IMR-90 (cell line): ENCODE results near the gene GPD1. TPM values are rescaled to one million over a fixed set of nuclear protein-coding genes. Genes with fewer than 3 reads are reported as not detected.

Experiments used
- ATAC-seq: fragments of 200-7000 bp; cut with Tn5 transposase; 2 replicates; pipeline ENCODE4 v1.9.1; 2020; ENCODE audit warnings: low read depth, mild to moderate bottlenecking, moderate library complexity
- BruUV-seq: library from RNA; stranded (reverse); fragments of 400-500 nt; replicated peaks from 2 replicates; lab custom pipeline; 2021; lab: Mats Ljungman, UMichigan
- CTCF ChIA-PET: fragments of 300-600 bp; formaldehyde crosslinking; extraction: SDS; loops from one replicate; lab custom pipeline; 2021; ENCODE audit warnings: antibody characterized with exemption; lab: Yijun Ruan, JAX
- POLR2A ChIA-PET: fragments of 300-600 bp; sonication (Branson Sonifier 250); formaldehyde crosslinking; loops from one replicate; lab custom pipeline; 2022; ENCODE audit warnings: antibody characterized with exemption; ENCODE audit not compliant: unreplicated experiment; lab: Charles Lee
- DNase-seq: peaks from one replicate; pipeline ENCODE4 v3.0.0; 2013
- H2AFZ ChIP-seq: replicated peaks from 2 replicates; pipeline ENCODE3; 2013; ENCODE audit warnings: low read length, mild to moderate bottlenecking; ENCODE audit not compliant: poor library complexity
- H2AK5ac ChIP-seq: 2 replicates; pipeline ENCODE4 v1.6.1; 2013; ENCODE audit warnings: low read depth, low read length, inconsistent platforms
- H2AK9ac ChIP-seq: replicated peaks from 2 replicates; pipeline ENCODE3; 2013; ENCODE audit warnings: mild to moderate bottlenecking, low read depth, low read length, moderate library complexity; ENCODE audit not compliant: poor library complexity
- H2BK120ac ChIP-seq: 2 replicates; pipeline ENCODE4 v1.6.1; 2013; ENCODE audit warnings: low read depth, low read length, inconsistent platforms
- H2BK15ac ChIP-seq: 3 replicates; pipeline ENCODE4 v1.6.1; 2013; ENCODE audit warnings: low read depth, low read length, inconsistent platforms
- H2BK20ac ChIP-seq: 2 replicates; pipeline ENCODE4 v1.6.1; 2013; ENCODE audit warnings: low read depth, mild to moderate bottlenecking, inconsistent platforms, low read length, moderate library complexity
- H2BK5ac ChIP-seq: 2 replicates; pipeline ENCODE4 v1.6.1; 2013; ENCODE audit warnings: mild to moderate bottlenecking, low read depth, low read length, inconsistent platforms; ENCODE audit not compliant: poor library complexity, severe bottlenecking
- H3K14ac ChIP-seq: replicated peaks from 2 replicates; pipeline ENCODE4 v1.6.1; 2013; ENCODE audit warnings: low read depth, low read length, inconsistent platforms
- H3K18ac ChIP-seq: 2 replicates; pipeline ENCODE4 v1.6.1; 2013; ENCODE audit warnings: low read depth, low read length, control low read depth
- H3K23ac ChIP-seq: 2 replicates; pipeline ENCODE4 v1.6.1; 2013; ENCODE audit warnings: low read depth, low read length, inconsistent platforms
- H3K27ac ChIP-seq: 2 replicates; pipeline ENCODE4 v1.5.1; 2013; ENCODE audit warnings: mild to moderate bottlenecking, control low read depth, low read length; ENCODE audit not compliant: insufficient read depth
- H3K27me3 ChIP-seq: 2 replicates; pipeline ENCODE4 v1.6.1; 2013; ENCODE audit warnings: low read length; ENCODE audit not compliant: control insufficient read depth, insufficient read depth
- H3K36me3 ChIP-seq: 2 replicates; pipeline ENCODE4 v1.6.1; 2013; ENCODE audit warnings: low read length, mixed read lengths; ENCODE audit not compliant: control insufficient read depth, insufficient read depth
- H3K4ac ChIP-seq: 2 replicates; pipeline ENCODE4 v1.6.1; 2013; ENCODE audit warnings: low read depth, low read length, inconsistent platforms
- H3K4me1 ChIP-seq: 2 replicates; pipeline ENCODE4 v1.6.1; 2013; ENCODE audit warnings: low read length, mixed read lengths; ENCODE audit not compliant: control insufficient read depth, insufficient read depth
- H3K4me2 ChIP-seq: 2 replicates; pipeline ENCODE4 v1.6.1; 2013; ENCODE audit warnings: low read depth, mild to moderate bottlenecking, control low read depth, low read length, moderate library complexity
- H3K4me3 ChIP-seq: 2 replicates; pipeline ENCODE4 v1.5.1; 2013; ENCODE audit warnings: low read depth, mild to moderate bottlenecking, control low read depth, low read length, moderate library complexity; ENCODE audit not compliant: insufficient read depth
- H3K56ac ChIP-seq: 2 replicates; pipeline ENCODE4 v1.6.1; 2013; ENCODE audit warnings: low read length, inconsistent platforms; ENCODE audit not compliant: insufficient read depth; ENCODE audit errors: extremely low read depth
- H3K79me1 ChIP-seq, 2 experiments: 2 replicates each; pipeline ENCODE4 v1.6.1; 2013; ENCODE audit warnings: low read length in 2 of 2, inconsistent platforms in 1 of 2, low read depth in 1 of 2
- H3K9ac ChIP-seq: 2 replicates; pipeline ENCODE4 v1.6.1; 2013; ENCODE audit warnings: low read depth, low read length, control low read depth
- H3K9me1 ChIP-seq: 2 replicates; pipeline ENCODE4 v1.6.1; 2013; ENCODE audit warnings: low read length, inconsistent platforms; ENCODE audit not compliant: insufficient read depth
- H3K9me3 ChIP-seq: 2 replicates; pipeline ENCODE4 v1.6.1; 2013; ENCODE audit warnings: low read length; ENCODE audit not compliant: control insufficient read depth, insufficient read depth
- H4K20me1 ChIP-seq: 2 replicates; pipeline ENCODE4 v1.6.1; 2013; ENCODE audit warnings: low read length, inconsistent platforms; ENCODE audit not compliant: insufficient read depth
- H4K5ac ChIP-seq: 2 replicates; pipeline ENCODE4 v1.6.1; 2013; ENCODE audit warnings: mild to moderate bottlenecking, low read depth, low read length, control low read depth
- H4K8ac ChIP-seq, 2 experiments: 2 replicates each; pipeline ENCODE4 v1.6.1; 2013; ENCODE audit warnings: low read depth in 2 of 2, low read length in 2 of 2, control low read depth in 1 of 2, inconsistent platforms in 1 of 2
- H4K91ac ChIP-seq: 2 replicates; pipeline ENCODE4 v1.6.1; 2013; ENCODE audit warnings: low read depth, low read length, inconsistent platforms; ENCODE audit not compliant: insufficient read depth
- BHLHE40 ChIP-seq: fragments of 150-350 bp; IDR thresholded peaks from 2 replicates; pipeline ENCODE4 v1.6.1; 2016; ENCODE audit warnings: mild to moderate bottlenecking, low read depth, low read length
- CEBPB ChIP-seq: IDR thresholded peaks from 2 replicates; pipeline ENCODE4 v1.6.1; 2012; ENCODE audit warnings: low read depth, low read length, improper control_type of control experiment
- CTCF ChIP-seq: conservative IDR thresholded peaks from 2 replicates; pipeline ENCODE4 v1.5.1; 2012; ENCODE audit warnings: mild to moderate bottlenecking, low read depth, low read length, improper control_type of control experiment
- NFE2L2 ChIP-seq: fragments of 150-350 bp; IDR thresholded peaks from 2 replicates; pipeline ENCODE4 v1.6.1; 2016; ENCODE audit warnings: low read depth, mild to moderate bottlenecking, low read length
- POLR2A ChIP-seq: IDR thresholded peaks from 2 replicates; pipeline ENCODE4 v1.6.1; 2012; ENCODE audit warnings: mild to moderate bottlenecking, low read depth, low read length
- RAD21 ChIP-seq: IDR thresholded peaks from 2 replicates; pipeline ENCODE4 v1.6.1; 2012; ENCODE audit warnings: low read length, improper control_type of control experiment
- RCOR1 ChIP-seq: IDR thresholded peaks from 2 replicates; pipeline ENCODE4 v1.6.1; 2012; ENCODE audit warnings: mild to moderate bottlenecking, low read length, improper control_type of control experiment; ENCODE audit not compliant: insufficient replicate concordance
- RFX5 ChIP-seq: IDR thresholded peaks from 2 replicates; pipeline ENCODE4 v1.8.0; 2012; ENCODE audit warnings: low read depth, mild to moderate bottlenecking, low read length, moderate library complexity
- WGBS, 2 experiments: methylation state at CpG; one replicate each; pipeline versions ENCODE4 v1.1.5 to v1.1.7; 2013; ENCODE audit warnings: missing lambda C conversion rate in 2 of 2; ENCODE audit not compliant: insufficient read length in 1 of 2; ENCODE audit errors: extremely low coverage in 2 of 2; 5-methylcytosine and 5-hydroxymethylcytosine counted together
- dilution Hi-C: fragments of 300-500 bp; cut with HindIII; formaldehyde crosslinking; loops from one replicate; pipeline ENCODE4 v1.14.3; 2018; ENCODE audit warnings: low sequenced_read_pairs; ENCODE audit not compliant: unreplicated experiment
- in situ Hi-C: fragments of 300-500 bp; cut with MboI; formaldehyde crosslinking; loops from 3 replicates; pipeline ENCODE4 v1.14.3; 2019; ENCODE audit warnings: low sequenced_read_pairs, inconsistent platforms, mixed read lengths
- intact Hi-C: fragments of 100-400 bp; cut with micrococcal nuclease; formaldehyde crosslinking; loops from 2 replicates; pipeline ENCODE4 v1.10.0; 2022
- polyA plus RNA-seq, 3 experiments: library from polyadenylated mRNA; depleted of rRNA; stranded (reverse); fragments of >200 nt; gene quantifications; 2 replicates each; pipeline ENCODE4 v1.2.3, GENCODE V29; 2012; ENCODE audit warnings: low replicate concordance in 1 of 3
- total RNA-seq: library from RNA; depleted of rRNA; stranded (reverse); fragments of >200 nt; gene quantifications from 2 replicates; pipeline ENCODE4 v1.2.3, GENCODE V29; 2012

The GPD1 gene
- total and polyA plus RNA-seq, 2 of the 4 experiments (the other 2 are of a cell fraction), result 0.05 to 0.18 TPM

- H4K5ac ChIP-seq, result no peak overlapping the region
- in situ Hi-C loops, result no loop called here
- H3K9me1 ChIP-seq, result peaks cover 5% of the 10 kb centered on the region; the same call in 1 of the 2 replicates
- no peak overlapping the region for H3K4me2 ChIP-seq
- H2AK5ac ChIP-seq, result no peak overlapping the region
- no peak overlapping the region for H3K27ac ChIP-seq
- dilution Hi-C loops, result no loop called here
- 0 out of 2 replicates have a peak, but pooled peaks cover under 1% of the 10 kb centered on the region for H4K20me1 ChIP-seq
- H3K18ac ChIP-seq, result no peak overlapping the region
- no peak for ATAC-seq
- H3K23ac ChIP-seq, result no peak overlapping the region
- no peaks in the 10 kb centered on the region for H3K27me3 ChIP-seq
- no peak overlapping the region for H3K14ac ChIP-seq
- TF ChIP-seq POLR2A (no peak), NFE2L2 (no peak), RCOR1 (no peak), CTCF (no peak), RFX5 (no peak), RAD21 (no peak), BHLHE40 (no peak), CEBPB (no peak)
- H3K4ac ChIP-seq, result no peak overlapping the region
- H2AK9ac ChIP-seq, result no peak overlapping the region
- POLR2A ChIA-PET, result no interaction called here
- intact Hi-C loops, result no loop called here
- no peak overlapping the region for H4K91ac ChIP-seq
- H3K4me3 ChIP-seq, result no peak overlapping the region
- peaks cover 3% of the 10 kb centered on the region; the same call in 1 of the 2 replicates for H3K4me1 ChIP-seq
- H2BK5ac ChIP-seq, result no peak overlapping the region
- H3K9me3 ChIP-seq, result no peaks in the 10 kb centered on the region
- no TSS peak for BruUV-seq
- no peak overlapping the region for H2BK20ac ChIP-seq
- WGBS, 2 experiments, result no CpG with 5 or more reads among the region's 2 CpGs
- no peak overlapping the region for H2AFZ ChIP-seq
- H3K56ac ChIP-seq, result no peak overlapping the region
- peaks cover 16 to 61% of the 10 kb centered on the region in 2 experiments for H3K79me1 ChIP-seq
- H2BK120ac ChIP-seq, result no peak overlapping the region
- H2BK15ac ChIP-seq, result no peak overlapping the region
- no peak for DNase-seq
- CTCF ChIA-PET, result no interaction called here
- no peak overlapping the region for H4K8ac ChIP-seq
- no peak overlapping the region for H3K9ac ChIP-seq
- peaks cover 11% of the 10 kb centered on the region for H3K36me3 ChIP-seq
These were observed 41.6 kb downstream of the GPD1 start for GRCh38 chr12:50145439-50145838.
